Endodermal cell (in vitro differentiated cells): Measurements from ENCODE around the gene EGFR. TPM values are rescaled to one million over a fixed set of nuclear protein-coding genes. Genes with fewer than 3 reads are reported as not detected.

Experiments used
- DNase-seq: peaks from one replicate; pipeline ENCODE4 v3.0.0-alpha.2; 2017
- H3K27ac ChIP-seq: 2 replicates; pipeline ENCODE4 v1.5.1; 2013; ENCODE audit warnings: mild to moderate bottlenecking, low read depth, low read length, moderate library complexity
- H3K27me3 ChIP-seq: 2 replicates; pipeline ENCODE4 v1.6.1; 2013; ENCODE audit warnings: mild to moderate bottlenecking, low read length, moderate library complexity; ENCODE audit not compliant: insufficient read depth, control insufficient read depth, poor library complexity, severe bottlenecking
- H3K36me3 ChIP-seq: 2 replicates; pipeline ENCODE4 v1.7.0; 2013; ENCODE audit warnings: mild to moderate bottlenecking, low read length, moderate library complexity; ENCODE audit not compliant: control insufficient read depth, insufficient read depth
- H3K4me1 ChIP-seq: one replicate; pipeline ENCODE4 v1.7.0; 2013; ENCODE audit warnings: low read length; ENCODE audit not compliant: control insufficient read depth, insufficient read depth
- H3K4me3 ChIP-seq: 2 replicates; pipeline ENCODE4 v1.5.1; 2013; ENCODE audit warnings: mild to moderate bottlenecking, low read length, moderate library complexity
- H3K9ac ChIP-seq: 2 replicates; pipeline ENCODE4 v1.6.1; 2013; ENCODE audit warnings: mild to moderate bottlenecking, low read length, moderate library complexity; ENCODE audit not compliant: poor library complexity, severe bottlenecking; ENCODE audit errors: extremely low read depth
- H3K9me3 ChIP-seq: 2 replicates; pipeline ENCODE4 v1.6.1; 2013; ENCODE audit warnings: mild to moderate bottlenecking, low read length, moderate library complexity; ENCODE audit not compliant: control insufficient read depth
- H3K27ac Mint-ChIP-seq: 2 replicates; pipeline ENCODE4 v1.8.0; 2020; ENCODE audit warnings: mixed read lengths
- H3K27me3 Mint-ChIP-seq: 2 replicates; pipeline ENCODE4 v1.8.0; 2021; ENCODE audit warnings: mild to moderate bottlenecking, mixed read lengths; ENCODE audit not compliant: insufficient read depth
- H3K36me3 Mint-ChIP-seq: 2 replicates; pipeline ENCODE4 v1.8.0; 2020; ENCODE audit warnings: low read depth, mixed read lengths
- H3K4me1 Mint-ChIP-seq: 2 replicates; pipeline ENCODE4 v1.8.0; 2020; ENCODE audit warnings: mixed read lengths
- H3K4me3 Mint-ChIP-seq: 2 replicates; pipeline ENCODE4 v1.8.0; 2020; ENCODE audit warnings: mild to moderate bottlenecking, moderate library complexity, mixed read lengths
- H3K9me3 Mint-ChIP-seq: 2 replicates; pipeline ENCODE4 v1.8.0; 2020; ENCODE audit warnings: mild to moderate bottlenecking, mixed read lengths
- WGBS, 2 experiments: methylation state at CpG; one replicate each; pipeline versions ENCODE4 v1.1.5 to v1.1.7; 2013; ENCODE audit warnings: missing lambda C conversion rate in 2 of 2, mixed read lengths in 1 of 2; ENCODE audit not compliant: insufficient coverage in 1 of 2, insufficient read length in 1 of 2; 5-methylcytosine and 5-hydroxymethylcytosine counted together
- total RNA-seq, 2 donors: library from RNA; stranded (reverse); fragmentation: NEBNext Ultra II Directional in 1 of 2; extraction: Animal tissue kit (Norgen Biotek cat#: 25700) in 1 of 2; gene quantifications; 2 replicates in 1 of 2; 3 replicates in 1 of 2; pipeline ENCODE4 v1.2.1, GENCODE V29; 2021
- TF ChIP-seq, protein P1 (sequence below): fragments of 200-600 bp; sonication (generic); conservative IDR thresholded peaks from 2 replicates; pipeline ENCODE4 v1.5.0; 2021; ENCODE audit warnings: antibody characterized with exemption, mild to moderate bottlenecking

Gene EGFR
- total RNA-seq, 2 donors from 2014 or later = 5.0 to 5.8 TPM

DNA sequence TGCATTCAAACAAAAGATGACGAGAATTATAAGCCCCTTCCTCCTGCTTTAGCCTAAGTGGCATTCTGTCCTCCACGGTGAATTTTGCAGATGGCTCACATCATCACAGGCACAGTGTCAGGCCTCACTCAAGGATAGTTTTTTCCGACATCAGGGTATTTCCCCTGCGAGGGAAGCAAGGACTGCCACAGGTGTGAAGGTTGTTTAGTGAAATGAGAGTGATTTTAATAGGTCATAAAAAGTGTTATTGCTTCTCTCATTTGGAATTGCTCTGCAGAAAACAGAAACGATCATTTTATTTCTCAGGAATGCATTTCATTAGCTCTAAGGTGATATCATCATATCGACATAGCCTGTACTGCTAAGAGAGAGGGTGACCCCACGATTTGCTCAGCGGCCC lies 217.7 kb downstream of the EGFR start:
- Histone ChIP-seq H3K4me3 (no peak overlapping the region), H3K27ac (no peak overlapping the region), H3K27me3 (no peaks in the 10 kb centered on the region), H3K4me1 (no peaks in the 10 kb centered on the region), H3K36me3 (no peaks in the 10 kb centered on the region), H3K9ac (no peak overlapping the region), H3K9me3 (no peaks in the 10 kb centered on the region)
- no peak overlapping the region for H3K27ac Mint-ChIP-seq
- no peaks in the 10 kb centered on the region for H3K9me3 Mint-ChIP-seq
- TF ChIP-seq, protein P1, sequence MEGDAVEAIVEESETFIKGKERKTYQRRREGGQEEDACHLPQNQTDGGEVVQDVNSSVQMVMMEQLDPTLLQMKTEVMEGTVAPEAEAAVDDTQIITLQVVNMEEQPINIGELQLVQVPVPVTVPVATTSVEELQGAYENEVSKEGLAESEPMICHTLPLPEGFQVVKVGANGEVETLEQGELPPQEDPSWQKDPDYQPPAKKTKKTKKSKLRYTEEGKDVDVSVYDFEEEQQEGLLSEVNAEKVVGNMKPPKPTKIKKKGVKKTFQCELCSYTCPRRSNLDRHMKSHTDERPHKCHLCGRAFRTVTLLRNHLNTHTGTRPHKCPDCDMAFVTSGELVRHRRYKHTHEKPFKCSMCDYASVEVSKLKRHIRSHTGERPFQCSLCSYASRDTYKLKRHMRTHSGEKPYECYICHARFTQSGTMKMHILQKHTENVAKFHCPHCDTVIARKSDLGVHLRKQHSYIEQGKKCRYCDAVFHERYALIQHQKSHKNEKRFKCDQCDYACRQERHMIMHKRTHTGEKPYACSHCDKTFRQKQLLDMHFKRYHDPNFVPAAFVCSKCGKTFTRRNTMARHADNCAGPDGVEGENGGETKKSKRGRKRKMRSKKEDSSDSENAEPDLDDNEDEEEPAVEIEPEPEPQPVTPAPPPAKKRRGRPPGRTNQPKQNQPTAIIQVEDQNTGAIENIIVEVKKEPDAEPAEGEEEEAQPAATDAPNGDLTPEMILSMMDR = no peak
- no peaks in the 10 kb centered on the region for H3K27me3 Mint-ChIP-seq
- H3K4me1 Mint-ChIP-seq = no peaks in the 10 kb centered on the region
- no peak for DNase-seq
- WGBS, 2 experiments = 89 to 98% methylated on average over 7 to 8 of the region's 8 CpGs
- H3K4me3 Mint-ChIP-seq = no peak overlapping the region
- no peaks in the 10 kb centered on the region for H3K36me3 Mint-ChIP-seq

DNA sequence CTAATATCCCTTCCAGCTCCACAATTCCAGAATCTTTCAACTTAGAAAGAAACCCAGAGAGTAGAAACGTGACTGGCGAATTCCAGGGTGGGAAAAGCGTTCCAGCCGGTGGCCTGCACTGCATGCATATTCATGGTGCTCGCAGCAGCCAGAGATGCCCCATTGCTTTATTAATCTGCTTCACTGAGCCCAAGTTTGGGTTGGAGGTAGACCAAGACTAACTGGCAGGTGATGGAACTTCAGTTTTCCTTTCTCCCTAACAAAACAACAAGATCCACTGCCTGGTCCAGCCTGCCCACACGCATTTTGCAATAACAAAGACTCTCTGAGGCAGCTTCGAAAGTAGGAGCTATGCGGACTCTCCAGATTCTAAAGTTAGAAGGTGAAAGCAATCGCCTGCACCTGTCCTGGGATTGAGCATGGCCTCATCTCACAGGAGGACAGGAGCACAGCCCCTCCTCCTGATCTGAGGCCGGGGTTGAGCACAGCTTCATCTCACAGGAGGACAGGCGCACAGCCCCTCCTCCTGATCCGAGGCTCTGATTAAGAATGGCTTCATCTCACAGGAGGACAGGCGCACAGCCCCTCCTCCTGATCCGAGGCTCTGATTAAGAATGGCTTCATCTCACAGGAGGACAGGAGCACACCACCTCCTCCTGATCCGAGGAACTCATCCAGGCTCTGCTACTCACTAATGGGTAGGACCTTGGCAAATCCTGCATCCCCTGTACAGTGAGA lies 218.5 kb downstream of the EGFR start:
- no peak for DNase-seq
- Histone ChIP-seq H3K9ac (no peak overlapping the region), H3K4me3 (no peak overlapping the region), H3K27me3 (no peaks in the 10 kb centered on the region), H3K36me3 (no peaks in the 10 kb centered on the region), H3K27ac (no peak overlapping the region), H3K9me3 (no peaks in the 10 kb centered on the region), H3K4me1 (no peaks in the 10 kb centered on the region)
- H3K4me3 Mint-ChIP-seq = no peak overlapping the region
- no peaks in the 10 kb centered on the region for H3K36me3 Mint-ChIP-seq
- H3K27me3 Mint-ChIP-seq = no peaks in the 10 kb centered on the region
- WGBS, 2 experiments = 70 to 81% methylated on average over 10 to 15 of the region's 15 CpGs
- no peaks in the 10 kb centered on the region for H3K4me1 Mint-ChIP-seq
- H3K27ac Mint-ChIP-seq = no peak overlapping the region
- TF ChIP-seq, protein P1 = no peak
- no peaks in the 10 kb centered on the region for H3K9me3 Mint-ChIP-seq

DNA sequence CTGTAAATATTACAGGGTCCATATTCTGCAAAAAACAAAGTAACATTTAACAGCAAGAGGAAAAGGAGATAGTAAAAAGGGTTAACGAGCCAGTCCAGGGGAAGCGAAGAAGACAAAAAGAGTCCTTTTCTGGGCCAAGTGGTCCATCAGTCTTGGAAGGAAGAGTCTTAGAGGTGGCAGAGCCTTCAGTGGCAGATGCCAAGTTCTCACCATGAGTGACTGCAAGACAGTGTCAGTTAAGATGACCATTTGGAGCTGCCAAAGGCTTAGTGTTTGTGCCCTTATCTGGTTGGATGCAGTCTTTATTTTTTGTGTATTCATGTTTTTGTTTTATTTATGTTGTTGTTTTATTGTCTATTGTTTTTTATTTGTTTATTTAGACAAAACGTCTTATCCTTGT lies 220.6 kb downstream of the EGFR start:
- no peaks in the 10 kb centered on the region for H3K36me3 Mint-ChIP-seq
- DNase-seq = no peak

More for the DNA sequence above, 220.6 kb downstream of the EGFR start:
- Histone ChIP-seq H3K27ac (no peak overlapping the region), H3K9ac (no peak overlapping the region), H3K27me3 (no peaks in the 10 kb centered on the region), H3K4me1 (no peaks in the 10 kb centered on the region), H3K4me3 (no peak overlapping the region), H3K36me3 (no peaks in the 10 kb centered on the region), H3K9me3 (no peaks in the 10 kb centered on the region)
- H3K27ac Mint-ChIP-seq = no peak overlapping the region
- no peaks in the 10 kb centered on the region for H3K4me1 Mint-ChIP-seq
- TF ChIP-seq, protein P1 = no peak
- H3K27me3 Mint-ChIP-seq = no peaks in the 10 kb centered on the region
- WGBS, 2 experiments = 90 to 94% methylated on average over 3 of the region's 3 CpGs
- H3K9me3 Mint-ChIP-seq = no peaks in the 10 kb centered on the region
- H3K4me3 Mint-ChIP-seq = no peak overlapping the region
